Ramos (cell line): Measurements from ENCODE around the gene NDUFS2.

Experiments
- in situ Hi-C: fragments of 300-500 bp; cut with MboI; formaldehyde crosslinking; loops from one replicate; pipeline ENCODE4 v1.14.3; 2022; ENCODE audit warnings: low sequenced_read_pairs; ENCODE audit not compliant: unreplicated experiment

Gene NDUFS2

GRCh38 chr1:161215076-161215475, 12.9 kb downstream of the NDUFS2 start, which contains the start of gene FCER1G:
Gene FCER1G, plus strand, starts transcription at chr1:161215295. Its CDS starts 27 bp downstream, at chr1:161215322.
- in situ Hi-C loops = loop anchor here (25.0 kb wide), 1 partner anchor 497 kb away; the partner anchor contains the start of genes FCRLA and FCRLB

- in situ Hi-C loops = loop anchor here (25.0 kb wide), 1 partner anchor 495 kb away; the partner anchor contains the start of genes FCRLA and FCRLB
These were observed 15.0 kb downstream of the NDUFS2 start for GRCh38 chr1:161216945-161217712.

DNA sequence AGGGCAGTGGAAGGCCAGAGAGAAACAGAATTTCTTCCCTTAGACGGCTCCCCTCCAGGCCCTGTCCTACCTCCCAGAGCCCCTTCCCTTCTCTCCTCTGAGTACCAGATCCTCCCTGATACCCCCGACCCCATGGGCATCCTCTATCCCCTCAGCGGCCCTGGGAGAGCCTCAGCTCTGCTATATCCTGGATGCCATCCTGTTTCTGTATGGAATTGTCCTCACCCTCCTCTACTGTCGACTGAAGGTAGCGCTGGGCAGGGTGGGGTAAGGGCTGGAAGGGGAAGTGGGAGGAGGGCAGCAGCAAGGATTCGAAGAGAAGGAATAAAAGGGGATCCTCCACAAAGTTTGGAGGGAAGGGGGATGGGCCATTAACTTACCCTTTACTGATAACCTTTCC, 15.7 kb downstream of the NDUFS2 start:
- in situ Hi-C loops = loop anchor here (25.0 kb wide), 1 partner anchor 494 kb away; the partner anchor contains the start of genes FCRLA and FCRLB

GRCh38 chr1:161218301-161219077, 16.3 kb downstream of the NDUFS2 start:
- in situ Hi-C loops = loop anchor here (25.0 kb wide), 1 partner anchor 494 kb away; the partner anchor contains the start of genes FCRLA and FCRLB

- in situ Hi-C loops = loop anchor here (25.0 kb wide), 1 partner anchor 493 kb away; the partner anchor contains the start of genes FCRLA and FCRLB
These were observed 17.1 kb downstream of the NDUFS2 start for GRCh38 chr1:161219078-161219892.

DNA sequence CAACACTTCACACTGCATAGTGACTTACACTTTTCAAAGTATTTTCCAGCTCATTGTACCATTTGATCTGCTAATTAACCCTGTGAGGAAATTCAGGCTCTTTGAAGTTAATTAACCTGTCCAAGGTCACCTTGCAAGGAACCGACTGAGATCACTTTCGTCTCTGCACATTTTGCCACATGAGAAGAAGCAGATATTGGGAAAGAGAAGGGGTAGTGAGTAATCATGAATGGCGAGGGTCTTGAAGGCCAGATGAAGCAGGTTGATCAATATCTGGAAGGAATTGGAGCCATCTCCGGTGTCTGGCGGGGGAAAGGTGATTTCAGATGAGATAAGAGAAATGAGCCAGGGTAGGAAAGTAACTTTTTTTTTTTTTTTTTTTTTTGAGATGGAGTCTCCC, 17.8 kb downstream of the NDUFS2 start:
- in situ Hi-C loops = loop anchor here (10.0 to 25.0 kb wide), 2 partner anchors 165 to 492 kb away; partner anchors contain the start of genes FCRLA and FCRLB

DNA sequence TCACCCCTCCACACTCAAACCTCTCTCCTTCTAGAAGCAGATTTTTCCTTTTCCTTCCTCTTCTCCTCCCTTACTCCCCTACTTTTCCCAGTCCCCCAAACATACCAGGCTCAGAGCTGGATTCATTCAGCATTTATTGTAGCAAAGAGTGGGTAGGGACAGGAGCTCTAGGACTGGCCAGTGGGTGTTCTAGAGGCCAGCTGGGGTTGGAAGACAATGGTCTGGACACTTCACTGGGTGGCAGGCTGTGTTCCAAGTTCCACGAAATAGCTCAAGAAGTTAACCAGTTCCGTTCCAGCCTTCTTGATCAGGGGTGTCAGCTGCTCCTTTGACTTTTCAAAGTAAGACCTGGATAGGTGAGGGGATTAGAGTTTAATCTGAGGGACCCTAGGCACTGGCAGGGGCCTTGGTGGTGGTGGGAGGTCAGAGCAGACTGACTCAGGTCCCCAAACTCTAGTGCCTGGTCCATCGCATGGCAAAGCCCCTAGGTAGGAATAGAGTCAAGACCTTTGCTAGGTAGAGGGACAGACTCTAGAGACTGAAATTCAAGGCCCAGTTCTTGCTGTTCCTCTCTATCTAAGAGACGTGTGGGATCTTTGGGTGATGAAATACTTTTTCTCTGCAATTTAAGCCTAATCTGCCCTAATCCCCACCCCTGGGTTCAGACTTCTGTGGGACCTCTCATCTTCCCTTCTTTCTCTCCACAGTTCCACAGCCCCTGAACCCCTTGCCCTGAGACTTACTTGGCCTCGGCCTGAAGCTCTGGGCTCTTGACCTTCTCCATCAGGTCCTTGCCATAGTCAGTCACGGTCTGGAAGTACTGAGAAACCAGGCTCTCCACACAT, 20.2 kb downstream of the NDUFS2 start:
- in situ Hi-C loops = loop anchor here (10.0 to 25.0 kb wide), 2 partner anchors 162 to 490 kb away; partner anchors contain the start of genes FCRLA and FCRLB

DNA sequence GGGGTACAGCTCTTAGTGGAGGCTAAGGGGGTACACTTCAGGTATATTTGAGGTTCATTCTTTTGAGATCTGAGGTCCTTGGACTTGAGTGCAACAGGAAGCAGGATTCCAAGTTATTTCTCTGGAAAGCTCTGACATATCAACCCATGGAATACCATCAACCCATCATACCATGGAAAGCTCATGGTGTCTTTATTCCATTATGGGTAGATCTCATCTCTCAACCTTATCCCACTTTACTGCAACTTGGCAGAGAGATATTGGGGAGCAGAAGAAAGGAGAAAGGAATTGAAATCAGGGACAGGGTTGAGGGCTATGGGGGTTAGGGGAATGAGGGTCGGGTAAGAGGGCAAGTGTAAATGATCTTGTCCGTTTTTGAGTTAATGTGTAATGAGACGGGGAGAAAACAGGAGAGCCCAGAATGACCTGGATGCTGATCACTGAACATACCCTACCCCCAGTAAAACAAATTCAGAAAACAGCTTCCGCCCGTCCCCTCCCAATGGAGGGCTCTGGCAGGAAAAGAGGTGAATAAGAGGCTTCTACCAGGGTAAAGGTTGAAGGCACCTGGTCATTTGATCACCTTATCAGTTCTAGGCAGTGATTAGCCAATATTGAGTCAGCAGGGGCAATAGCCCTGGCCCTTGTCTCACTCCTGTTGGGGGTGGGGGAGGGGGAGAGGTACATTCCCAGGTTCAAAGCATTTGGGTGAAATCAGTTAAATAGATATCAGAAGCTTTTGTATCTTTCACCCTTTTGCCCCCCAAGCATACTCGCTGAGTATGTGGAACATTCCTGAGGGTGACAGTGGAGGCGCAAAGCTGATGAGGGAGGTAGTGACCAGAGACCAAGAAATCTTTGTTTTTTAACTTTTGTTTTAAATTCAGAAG, 21.9 kb downstream of the NDUFS2 start:
- in situ Hi-C loops = loop anchor here (10.0 to 25.0 kb wide), 2 partner anchors 161 to 488 kb away; partner anchors contain the start of genes FCRLA and FCRLB

DNA sequence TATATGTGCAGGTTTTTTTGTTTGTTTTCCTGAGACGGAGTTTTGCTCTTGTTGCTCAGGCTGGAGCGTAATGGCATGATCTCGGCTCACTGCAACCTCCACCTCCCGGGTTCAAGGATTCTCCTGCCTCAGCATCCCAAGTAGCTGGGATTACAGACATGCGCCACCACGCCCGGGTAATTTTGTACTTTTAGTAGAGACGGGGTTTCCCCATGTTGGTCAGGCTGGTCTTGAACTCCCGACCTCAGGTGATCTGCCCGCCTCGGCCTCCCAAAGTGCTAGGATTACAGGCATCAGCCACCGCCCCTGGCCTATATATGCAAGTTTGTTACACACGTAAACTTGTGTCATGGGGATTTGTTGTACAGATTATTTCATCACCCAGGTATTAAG, 22.5 kb downstream of the NDUFS2 start:
- in situ Hi-C loops = loop anchor here (5.0 to 25.0 kb wide), 3 partner anchors 68 to 488 kb away; partner anchors contain the start of genes FCRLA and FCRLB

- in situ Hi-C loops = loop anchor here (5.0 to 10.0 kb wide), 2 partner anchors 67 to 160 kb away; no protein-coding TSS in a partner anchor
These were observed 23.0 kb downstream of the NDUFS2 start for GRCh38 chr1:161225178-161225533.

DNA sequence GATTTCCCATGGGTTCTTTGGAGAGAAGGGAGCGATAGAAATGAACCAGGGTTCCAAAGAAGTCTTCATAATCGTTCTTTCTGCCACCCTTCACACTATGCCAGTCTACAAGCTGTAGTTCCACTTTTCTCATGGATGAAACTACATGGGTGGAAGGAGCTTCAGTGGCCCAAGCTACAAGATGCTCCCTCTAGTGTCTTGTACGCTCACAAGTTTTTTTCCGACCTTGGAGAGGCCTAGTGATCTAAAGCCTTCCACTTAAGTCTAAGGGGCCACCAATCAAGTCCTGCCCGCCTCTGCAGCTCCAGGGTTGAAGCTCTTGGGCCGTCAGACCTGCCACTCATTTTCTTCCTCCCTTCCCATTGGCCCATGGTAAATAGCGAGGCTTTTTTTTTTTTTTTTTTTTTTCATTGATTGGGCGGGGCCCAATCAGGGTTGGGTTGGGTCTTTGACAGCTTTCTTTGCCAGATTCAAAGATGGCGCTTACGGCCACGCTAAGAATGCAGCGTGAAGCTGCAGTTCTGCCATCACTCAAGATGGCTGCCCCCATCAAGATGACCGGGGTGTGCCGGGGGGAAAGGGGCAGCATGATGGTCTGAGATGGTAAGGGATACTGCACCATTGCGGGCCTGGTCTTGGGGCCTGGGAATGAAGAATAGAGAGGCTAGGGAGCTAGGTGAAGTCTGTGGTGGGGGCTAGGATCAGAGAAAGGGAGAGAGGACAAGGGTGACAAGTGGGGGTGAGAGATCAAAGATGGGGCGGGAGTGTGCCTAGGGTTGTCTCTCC, 23.6 kb downstream of the NDUFS2 start, which contains the start of gene TOMM40L:
Gene TOMM40L (plus strand): TSS at position 527 of the 786 bp plus-strand sequence. CDS start 430 bp downstream, outside the sequence.
- in situ Hi-C loops = loop anchor here (5.0 to 10.0 kb wide), 2 partner anchors 67 to 159 kb away; no protein-coding TSS in a partner anchor

GRCh38 chr1:161226320-161226711, 24.1 kb downstream of the NDUFS2 start:
- in situ Hi-C loops = loop anchor here (5.0 to 10.0 kb wide), 2 partner anchors 66 to 158 kb away; no protein-coding TSS in a partner anchor

GRCh38 chr1:161226759-161227158, 24.6 kb downstream of the NDUFS2 start:
- in situ Hi-C loops = loop anchor here (5.0 to 10.0 kb wide), 2 partner anchors 66 to 158 kb away; no protein-coding TSS in a partner anchor

- in situ Hi-C loops = loop anchor here (5.0 to 10.0 kb wide), 2 partner anchors 65 to 157 kb away; no protein-coding TSS in a partner anchor
These were observed 25.2 kb downstream of the NDUFS2 start for GRCh38 chr1:161227196-161227871.

DNA sequence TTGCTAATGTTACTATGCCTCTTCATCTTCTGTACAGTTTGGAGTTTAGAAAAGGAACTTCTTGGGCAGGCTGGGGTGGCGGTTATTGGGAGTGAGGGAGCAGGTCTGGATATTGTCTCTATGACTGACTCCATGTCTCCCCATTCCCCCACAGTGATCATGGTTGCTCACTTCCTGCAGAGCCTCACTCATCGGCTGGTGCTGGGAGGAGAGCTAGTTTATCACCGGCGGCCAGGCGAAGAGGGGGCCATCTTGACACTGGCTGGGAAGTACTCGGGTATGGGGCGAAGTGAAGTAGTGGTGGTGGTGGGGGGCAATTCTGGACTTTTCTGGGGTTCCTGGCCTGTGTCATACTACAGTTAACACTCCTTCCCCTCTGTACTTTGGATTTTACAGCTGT, 25.9 kb downstream of the NDUFS2 start:
- in situ Hi-C loops = loop anchor here (5.0 to 10.0 kb wide), 2 partner anchors 64 to 157 kb away; no protein-coding TSS in a partner anchor

DNA sequence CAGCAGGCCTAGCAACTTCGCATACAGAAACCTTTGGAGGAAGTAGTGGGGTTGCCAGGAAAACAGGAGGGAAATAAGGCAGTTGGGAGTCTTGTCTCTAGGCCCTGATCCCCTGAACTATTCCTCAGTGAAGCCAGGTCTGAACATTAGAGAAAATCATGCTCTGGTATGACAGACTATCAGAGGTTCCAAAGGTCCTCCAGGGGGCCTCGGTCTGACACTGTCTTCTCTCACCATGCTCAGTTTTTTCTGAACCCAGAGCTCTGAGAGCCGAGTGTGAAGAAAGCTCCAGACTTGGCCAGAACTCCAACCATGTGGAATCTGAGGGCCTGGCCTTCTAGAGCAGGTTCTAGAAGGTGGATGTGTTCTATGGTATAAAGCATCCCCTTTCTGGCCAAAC, 27.7 kb downstream of the NDUFS2 start:
- in situ Hi-C loops = loop anchor here (5.0 to 10.0 kb wide), 2 partner anchors 62 to 155 kb away; no protein-coding TSS in a partner anchor
